ENCODE measurements around the gene PNKD. TPM values are rescaled to one million over a fixed set of nuclear protein-coding genes. Genes with fewer than 3 reads are reported as not detected.

Gene PNKD
- total RNA-seq, 1 experiment from 2014 or later: 54.2 TPM

- DNase-seq (ENCODE audit: low read depth): no peak
Measured at GRCh38 chr2:218341381-218341780, 71.1 kb downstream of the PNKD start.

DNA sequence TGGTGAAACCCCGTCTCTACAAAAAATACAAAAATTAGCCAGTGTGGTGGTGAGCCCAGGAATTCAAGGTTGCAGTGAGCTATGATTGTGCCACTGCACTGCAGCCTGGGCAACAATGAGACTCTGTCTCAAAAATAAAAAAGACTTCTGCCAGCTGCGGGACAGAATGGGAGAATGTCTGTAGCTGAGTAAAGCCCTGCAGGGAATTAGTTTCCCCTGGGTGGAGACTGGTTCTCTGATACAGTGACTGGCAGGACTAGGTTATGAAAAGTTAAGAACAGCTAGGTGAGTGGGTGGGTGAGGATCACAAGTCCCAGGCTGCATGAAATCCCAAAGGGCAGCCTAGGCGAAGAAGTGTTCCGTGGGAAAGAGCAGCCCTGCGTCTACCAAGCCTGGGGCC is 72.5 kb downstream of the PNKD start:
- DNase-seq (ENCODE audit: low read depth): no peak

- DNase-seq (ENCODE audit: low read depth): peak; percentile 28
Measured at GRCh38 chr2:218343591-218343990, 73.3 kb downstream of the PNKD start.

DNA sequence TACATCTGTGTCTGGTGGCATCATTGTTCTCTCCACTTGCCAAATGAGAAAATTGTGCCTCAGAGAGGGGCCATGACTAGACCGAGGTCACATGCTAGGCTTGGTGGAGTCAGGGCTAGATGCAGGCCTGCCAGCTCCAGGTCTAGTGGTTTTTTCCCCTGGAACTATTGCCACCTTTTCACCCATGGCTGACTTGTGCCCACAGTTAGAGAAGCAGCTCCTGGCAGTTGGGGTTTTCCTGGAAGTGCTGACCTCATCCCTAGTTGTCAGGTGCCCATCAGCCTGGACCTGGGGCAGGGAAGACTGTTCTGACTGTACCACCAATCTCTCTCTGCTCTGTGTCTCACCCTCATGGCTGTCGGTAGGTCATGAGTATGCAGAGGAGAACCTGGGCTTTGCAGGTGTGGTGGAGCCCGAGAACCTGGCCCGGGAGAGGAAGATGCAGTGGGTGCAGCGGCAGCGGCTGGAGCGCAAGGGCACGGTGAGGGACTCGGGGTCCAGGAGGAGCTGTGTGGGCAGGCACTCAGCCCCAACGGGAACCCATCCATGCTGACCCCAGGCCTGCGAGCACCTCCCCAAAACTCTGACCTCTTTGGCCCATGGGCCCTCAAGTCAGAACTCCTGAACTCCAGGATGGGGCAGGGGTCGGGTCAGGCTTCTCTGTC is 73.9 kb downstream of the PNKD start:
- no peak for DNase-seq (ENCODE audit: low read depth)

- no peak for DNase-seq (ENCODE audit: low read depth)
Measured at GRCh38 chr2:218344755-218345417, 74.6 kb downstream of the PNKD start.

DNA sequence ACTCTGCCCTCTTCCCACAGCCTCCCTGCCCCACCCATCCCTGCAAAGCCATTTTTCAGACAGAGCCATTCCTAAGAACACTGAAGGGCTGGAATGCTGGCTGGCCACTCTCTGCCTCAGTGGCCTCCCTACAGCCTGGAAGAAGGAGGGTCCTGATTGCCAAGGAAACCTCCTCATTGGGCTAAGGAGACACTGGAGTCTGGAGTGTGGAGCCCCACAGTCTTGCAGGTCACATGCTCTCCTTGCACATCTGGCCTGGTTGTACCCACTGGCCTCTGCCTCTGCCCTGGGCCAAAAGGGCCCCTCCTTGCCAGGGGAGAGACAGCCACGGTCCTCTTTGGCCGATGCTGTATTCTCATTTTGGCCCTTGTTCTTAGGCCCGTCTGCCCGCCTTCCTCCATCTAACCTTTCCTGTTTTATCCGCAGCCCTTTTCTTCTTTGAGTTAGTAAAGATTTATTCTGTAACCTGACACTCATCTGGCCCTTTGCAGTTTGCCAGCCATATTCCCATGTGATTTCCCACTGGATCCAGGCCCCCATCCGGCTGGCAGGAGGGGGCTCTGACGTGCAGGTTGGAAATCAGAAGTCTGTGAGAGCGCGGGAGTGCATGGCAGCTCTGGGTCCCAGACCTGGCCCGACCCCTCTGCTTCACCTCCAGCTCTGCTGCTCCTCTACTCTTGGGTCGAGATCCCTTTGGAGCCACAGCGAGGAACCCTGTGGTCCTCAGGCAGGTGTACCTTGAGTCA is 75.3 kb downstream of the PNKD start:
- no peak for DNase-seq (ENCODE audit: low read depth)

GRCh38 chr2:218347172-218347571 is 76.9 kb downstream of the PNKD start:
- DNase-seq (ENCODE audit: low read depth): no peak

- no peak for DNase-seq (ENCODE audit: low read depth)
Measured at GRCh38 chr2:218354045-218354444, 83.7 kb downstream of the PNKD start.

DNA sequence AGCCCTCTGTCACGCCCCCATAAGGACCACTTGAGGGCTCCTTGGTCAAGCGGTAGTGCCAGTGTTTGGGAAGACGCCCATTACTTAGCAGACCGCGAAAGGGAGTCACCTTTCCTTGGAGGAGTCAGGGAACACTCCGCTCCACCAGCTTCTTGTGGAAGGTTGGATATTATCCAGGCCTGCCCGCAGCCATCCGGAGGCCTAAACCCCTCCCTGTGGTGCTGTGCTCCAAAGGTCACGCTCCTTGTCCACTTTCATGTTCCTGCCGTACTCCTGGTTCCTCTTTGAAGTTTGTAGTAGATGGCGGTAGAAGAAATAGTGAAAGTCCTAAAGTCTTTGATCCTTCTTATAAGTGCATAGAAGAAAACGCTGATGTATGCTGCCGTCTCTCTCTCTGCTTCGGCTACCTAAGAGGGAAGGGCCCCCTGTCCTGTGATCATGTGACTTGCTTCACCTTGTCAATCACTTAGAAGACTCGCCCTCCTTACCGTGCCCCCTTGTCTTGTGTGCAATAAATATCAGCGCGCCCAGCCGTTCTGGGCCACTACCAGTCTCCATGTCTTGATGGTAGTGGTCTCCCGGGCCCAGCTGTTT is 84.6 kb downstream of the PNKD start:
- no peak for DNase-seq (ENCODE audit: low read depth)

DNA sequence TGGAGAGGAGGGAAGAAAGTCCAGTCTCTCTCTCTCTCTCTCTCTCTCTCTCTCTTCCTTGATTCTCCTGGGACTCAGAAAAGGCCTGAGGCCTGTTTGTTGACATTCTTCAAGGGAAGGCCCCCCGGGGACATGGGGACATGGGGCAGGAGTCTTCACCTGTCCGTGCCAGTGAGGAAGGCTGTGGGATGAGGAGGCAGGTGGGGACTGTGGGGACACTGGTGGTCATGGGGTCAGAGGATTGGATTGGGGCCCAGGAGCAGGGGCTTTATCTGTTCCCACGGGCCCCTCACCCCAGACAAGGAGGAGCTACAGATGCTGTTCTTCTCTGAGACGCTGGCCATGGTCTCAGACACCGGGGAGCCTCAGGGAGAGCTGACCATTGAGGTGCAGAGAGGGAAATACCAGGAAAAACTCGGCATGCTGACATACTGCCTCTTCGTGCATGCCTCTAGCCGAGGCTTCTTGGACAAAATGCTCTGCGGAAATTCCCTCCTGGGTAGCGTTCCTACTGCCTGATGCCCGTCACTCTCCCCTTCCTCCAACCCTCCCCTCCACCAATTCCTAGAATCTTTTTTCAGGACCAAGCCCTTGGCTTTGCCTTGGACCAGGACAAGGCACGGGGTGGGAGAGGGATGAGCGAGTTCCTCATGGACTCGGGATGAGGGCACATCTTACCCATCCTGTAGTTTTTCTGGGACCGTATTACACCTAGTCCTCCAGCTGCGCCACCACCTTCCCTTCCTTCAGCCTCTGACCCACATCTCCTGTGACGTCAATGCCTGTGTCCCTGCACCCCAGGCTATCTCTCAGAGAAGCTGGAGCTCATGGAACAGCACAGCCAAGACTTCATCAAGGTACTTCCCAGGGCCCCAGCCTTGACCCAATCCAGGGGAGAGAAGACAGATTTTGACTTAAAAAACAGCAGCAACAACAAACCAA is 87.2 kb downstream of the PNKD start:
- no peak for DNase-seq (ENCODE audit: low read depth)

- DNase-seq (ENCODE audit: low read depth): no peak
Measured at GRCh38 chr2:218360453-218360852, 90.1 kb downstream of the PNKD start.

DNA sequence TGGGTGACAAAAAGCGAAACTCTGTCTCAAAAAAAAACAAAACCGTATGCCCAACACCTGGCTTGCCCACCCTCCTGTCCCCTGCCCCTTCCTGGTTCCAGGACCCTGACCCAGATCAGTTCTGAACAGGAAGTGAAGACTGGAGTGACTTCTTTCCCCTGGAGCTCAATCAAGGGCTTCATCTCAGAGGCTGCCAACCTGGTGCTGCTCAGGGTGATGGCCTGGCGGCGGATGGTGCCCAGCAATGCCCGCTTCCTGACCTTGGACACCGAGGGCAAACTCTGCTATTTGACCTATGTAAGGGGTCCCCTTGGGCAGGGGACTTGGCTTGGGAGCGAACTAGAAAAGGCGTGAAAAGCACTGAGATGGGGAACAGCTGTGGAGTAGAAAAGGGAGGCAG is 92.3 kb downstream of the PNKD start:
- no peak for DNase-seq (ENCODE audit: low read depth)

GRCh38 chr2:218363736-218364135 is 93.4 kb downstream of the PNKD start:
- DNase-seq (ENCODE audit: low read depth): no peak

DNA sequence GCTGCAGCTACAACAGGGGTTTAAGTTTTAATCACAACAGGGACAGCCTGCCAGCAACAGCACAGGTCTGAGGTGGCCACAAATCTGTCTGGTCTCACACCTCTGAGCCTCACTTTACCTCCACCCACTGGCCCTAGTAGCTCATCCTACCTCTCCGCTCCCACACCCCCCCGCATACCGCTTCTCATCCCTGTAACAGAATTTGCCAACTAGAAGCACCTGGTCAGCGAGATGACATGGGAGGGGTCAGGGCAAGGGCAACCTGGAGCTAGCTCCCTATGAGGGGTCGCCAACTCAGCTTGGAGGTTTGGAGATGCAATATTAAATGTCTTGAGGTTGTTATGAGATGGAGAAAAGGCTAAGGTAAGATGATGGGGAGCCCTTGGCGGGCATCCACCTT is 93.9 kb downstream of the PNKD start:
- DNase-seq (ENCODE audit: low read depth): no peak

DNA sequence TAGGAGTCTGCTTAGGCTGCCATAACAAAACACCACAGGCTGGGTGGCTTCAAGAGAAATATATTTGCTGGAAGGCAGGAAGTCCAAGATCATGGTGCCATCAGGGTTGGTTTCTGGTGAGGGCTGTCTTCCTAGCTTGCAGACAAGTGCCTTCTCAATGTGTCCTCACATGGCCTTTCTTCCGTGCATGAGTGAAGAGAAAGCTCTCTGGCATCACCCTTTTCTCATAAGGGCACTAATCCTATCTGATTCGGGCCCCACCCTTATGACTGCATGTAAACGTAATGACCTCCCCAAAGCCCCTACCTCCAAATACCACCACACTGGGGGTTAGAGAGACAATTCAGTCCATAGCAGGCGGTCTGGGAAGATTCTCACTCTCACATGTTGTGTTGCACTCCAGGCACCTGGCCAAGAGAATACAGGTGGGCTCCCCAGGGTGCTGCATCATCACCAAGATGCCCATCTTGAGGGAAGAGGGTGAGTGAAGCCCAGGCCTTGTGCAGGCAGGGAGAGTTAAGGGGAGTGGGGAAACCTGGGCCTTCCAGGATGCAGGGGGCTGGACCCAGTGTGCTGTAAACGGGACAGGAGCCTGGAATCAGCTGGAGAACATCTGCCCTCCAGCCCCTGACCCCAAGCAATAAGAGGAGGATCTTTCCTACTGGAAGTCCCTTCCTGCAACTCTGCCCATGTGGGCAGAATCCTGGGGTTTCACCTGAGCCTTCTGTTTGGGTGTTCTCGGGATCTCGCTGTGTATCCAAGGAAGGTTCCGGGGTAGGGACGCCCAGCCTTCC is 96.5 kb downstream of the PNKD start:
- no peak for DNase-seq (ENCODE audit: low read depth)

GRCh38 chr2:218367415-218368149 is 97.3 kb downstream of the PNKD start:
- no peak for DNase-seq (ENCODE audit: low read depth)

DNA sequence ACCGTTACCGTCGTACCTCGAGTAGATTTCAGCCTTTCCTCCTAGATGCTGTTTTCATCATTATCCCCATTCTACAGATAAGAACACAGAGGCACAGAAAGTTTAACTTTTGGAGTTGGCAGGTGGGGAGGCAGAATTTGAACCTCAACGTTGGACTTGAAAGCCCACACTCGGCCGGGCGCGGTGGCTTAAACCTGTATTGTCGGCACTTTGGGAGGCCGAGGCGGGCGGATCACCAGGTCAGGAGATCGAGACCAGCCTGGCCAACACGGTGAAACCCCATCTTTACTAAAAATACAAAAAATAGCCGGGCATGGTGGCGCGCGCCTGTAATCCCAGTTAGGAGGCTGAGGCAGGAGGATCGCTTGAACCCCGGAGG is 97.8 kb downstream of the PNKD start:
- DNase-seq (ENCODE audit: low read depth): no peak

DNA sequence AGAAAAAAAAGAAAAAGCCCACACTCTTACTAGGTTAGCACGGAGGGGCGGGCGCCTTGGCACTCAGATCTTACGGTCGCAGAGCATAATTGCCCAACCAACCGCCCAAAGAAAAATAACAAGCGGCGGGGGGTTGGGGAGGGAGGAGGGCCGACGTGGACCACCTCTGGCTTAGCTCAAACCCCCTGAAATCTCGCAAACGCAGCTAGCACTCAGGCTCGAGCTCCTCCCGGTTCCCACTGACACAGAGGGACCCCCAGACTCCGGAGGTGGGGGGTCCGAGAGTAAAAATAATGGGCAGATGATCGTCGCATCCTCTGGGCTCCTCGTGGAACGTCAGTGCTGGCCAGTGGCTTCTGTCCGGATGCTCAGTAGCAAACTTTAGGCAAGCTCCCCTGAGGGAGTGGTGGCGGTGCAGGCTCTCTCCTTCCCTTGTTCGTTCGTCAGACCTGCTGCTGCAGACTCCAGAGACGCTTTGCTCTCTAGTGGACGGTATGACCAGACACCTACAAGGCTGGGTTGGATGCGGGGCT is 98.4 kb downstream of the PNKD start:
- DNase-seq (ENCODE audit: low read depth): no peak

GRCh38 chr2:218369330-218369729 is 99.0 kb downstream of the PNKD start:
- no peak for DNase-seq (ENCODE audit: low read depth)
